Heart left ventricle (tissue), 13 donors: ENCODE measurements around the gene FOXP1.

Experiments used
- CTCF ChIP-seq, 12 donors: fragments of 200-600 bp; sonication (generic) in 4 of 12; IDR thresholded peaks; one replicate each; pipeline versions ENCODE4 v1.5.0 to v1.8.0; 2018 to 2022; ENCODE audit warnings: antibody characterized with exemption in 12 of 12, mild to moderate bottlenecking in 5 of 12
- POLR2A ChIP-seq, 2 donors: fragments of 450-650 bp; IDR thresholded peaks; one replicate each; pipeline ENCODE4 v1.6.1; 2017; ENCODE audit warnings: antibody characterized with exemption in 2 of 2, mild to moderate bottlenecking in 2 of 2, moderate library complexity in 2 of 2
- donor health status: ischemic (EF 13 %, LVEDD 7.1; RV severe dilation, severe dysfunction).
- donor health status: DM: no; HTN: yes; CAD: no.
- donor health status: DM: no; HTN: no; CAD: no.
- donor health status: ischemic (EF 25% LVEDD 6.9; RV normal size, moderate dysfunction).
- donor health status: ischemic (EF 25% LVEDD 5.7; RV mildly dilated, moderate dysfunction).
- donor health status: ischemic (EF 35%, LVEDD 5.7; RV mildly dilated, moderate dysfunction).
- donor health status: nonischemic (EF 11% LVEDD 7.7; RV severe dilation, severe dysfunction).
- donor health status: DM: yes; HTN: yes; CAD: no.
- donor health status: PGD.
- donor health status: ischemic (EF 29% LVEDD 5.4; RV normal size, mild dysfunction).
- donor health status: nonischemic (EF 23%, LVEDD 6.1; RV moderate dilation, normal function).

DNA sequence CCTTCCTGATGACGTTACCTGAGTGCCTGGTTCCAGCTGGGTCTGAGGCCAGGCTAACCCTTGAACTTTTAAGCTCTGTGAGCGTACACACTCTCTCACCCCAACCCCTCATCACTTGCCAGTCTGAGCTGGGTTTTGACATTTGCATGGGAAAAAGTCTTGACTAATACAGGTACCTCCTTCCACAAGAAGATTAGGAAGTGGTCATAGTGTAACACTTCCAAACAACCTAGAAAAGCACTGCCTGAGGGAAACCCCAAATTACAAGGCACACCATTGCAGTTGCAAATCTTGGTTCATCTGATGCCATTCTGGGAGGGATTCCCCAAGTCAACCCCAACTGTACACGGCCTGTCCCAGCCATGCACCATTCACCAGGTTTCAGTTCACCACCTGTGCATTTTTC is 499.8 kb downstream of the FOXP1 start:
- TF ChIP-seq CTCF (IDR thresholded peaks at IDR 0.05) (no peak), POLR2A (IDR thresholded peaks at IDR 0.05) (no peak)
